NCI-H2171 (cell line): Measurements from ENCODE around the gene SYTL3.

ENCODE experiments used
- DNase-seq: peaks from one replicate; lab custom pipeline; 2025; lab: John Stamatoyannopoulos, UW

Gene SYTL3

DNA sequence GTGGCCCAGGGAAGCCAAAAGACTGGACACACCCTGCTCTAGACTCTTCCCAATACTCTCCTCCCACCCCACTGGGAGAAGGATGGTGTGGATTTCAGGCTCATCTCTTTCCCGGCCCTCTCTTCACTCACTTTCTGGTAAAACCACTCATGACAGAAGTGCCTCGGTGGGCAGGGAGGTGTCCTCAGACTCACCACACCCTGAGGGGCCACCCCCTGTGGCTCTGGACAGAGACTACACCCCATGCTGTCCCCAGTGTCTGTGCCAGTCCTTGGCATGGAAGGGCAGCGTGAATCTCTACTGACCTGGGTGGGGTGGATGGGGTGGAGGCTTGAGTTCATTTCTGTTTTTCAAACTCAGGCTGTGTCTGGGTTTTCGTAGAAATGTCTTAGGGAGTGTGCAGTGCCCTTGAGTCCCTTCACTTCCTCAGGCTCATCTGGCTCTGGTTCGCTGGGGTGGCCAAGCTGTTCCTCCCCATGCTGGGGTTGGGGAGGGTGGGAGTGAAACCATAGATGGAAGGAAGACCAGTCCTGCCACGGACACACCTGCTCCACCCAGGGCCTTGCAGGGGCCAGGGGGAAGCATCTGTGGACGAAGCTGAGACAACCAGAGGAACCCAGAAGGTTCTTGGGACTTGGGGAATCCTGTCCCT is 110.2 kb downstream of the SYTL3 start:
- DNase-seq: no peak

DNA sequence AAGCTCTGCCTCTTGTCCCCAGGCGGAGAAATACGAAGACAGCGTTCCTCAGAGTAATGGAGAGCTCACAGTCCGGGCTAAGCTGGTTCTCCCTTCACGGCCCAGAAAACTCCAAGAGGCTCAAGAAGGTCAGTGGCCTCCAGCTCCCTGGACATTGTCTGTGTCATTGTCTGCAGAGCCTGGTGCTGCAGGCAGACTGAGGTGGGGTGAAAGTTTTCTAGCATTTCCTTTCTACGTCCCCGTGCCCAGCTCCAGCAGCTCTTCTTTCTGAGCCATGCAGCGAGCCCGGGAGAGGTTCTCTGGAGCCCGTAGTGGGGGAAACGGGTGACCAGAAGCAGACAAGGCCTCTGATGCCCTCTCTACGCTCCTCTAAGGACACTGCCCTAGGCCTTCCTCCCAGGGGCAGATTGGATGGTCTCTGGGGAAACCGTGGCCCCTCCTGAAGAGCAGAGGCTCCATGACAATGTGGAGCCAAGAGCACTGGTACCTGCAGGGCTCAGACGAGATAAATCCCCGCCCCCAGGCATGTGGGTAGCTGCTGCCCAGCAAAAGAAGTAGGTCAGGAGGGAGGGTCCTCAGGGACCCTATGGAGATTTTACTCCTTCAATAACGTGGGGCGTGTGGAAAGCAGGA is 110.9 kb downstream of the SYTL3 start:
- no peak for DNase-seq

DNA sequence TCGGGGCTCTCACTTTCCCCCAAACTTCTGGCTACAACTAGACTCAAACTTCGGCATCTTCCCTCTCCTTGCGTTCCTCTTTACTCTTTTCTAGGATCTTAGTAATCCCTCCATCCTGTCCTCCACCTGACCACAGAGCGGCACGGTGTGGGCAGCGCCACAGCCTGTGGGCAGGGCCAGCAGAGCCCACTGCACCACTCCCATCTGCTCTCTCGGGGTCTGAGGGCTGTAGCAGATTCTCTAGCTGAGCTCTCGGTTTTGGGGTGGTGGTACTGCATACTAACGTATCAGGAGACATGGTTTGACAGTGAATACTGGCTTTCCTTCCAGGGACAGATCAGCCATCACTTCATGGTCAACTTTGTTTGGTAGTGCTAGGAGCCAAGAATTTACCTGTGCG is 111.9 kb downstream of the SYTL3 start:
- DNase-seq: no peak

DNA sequence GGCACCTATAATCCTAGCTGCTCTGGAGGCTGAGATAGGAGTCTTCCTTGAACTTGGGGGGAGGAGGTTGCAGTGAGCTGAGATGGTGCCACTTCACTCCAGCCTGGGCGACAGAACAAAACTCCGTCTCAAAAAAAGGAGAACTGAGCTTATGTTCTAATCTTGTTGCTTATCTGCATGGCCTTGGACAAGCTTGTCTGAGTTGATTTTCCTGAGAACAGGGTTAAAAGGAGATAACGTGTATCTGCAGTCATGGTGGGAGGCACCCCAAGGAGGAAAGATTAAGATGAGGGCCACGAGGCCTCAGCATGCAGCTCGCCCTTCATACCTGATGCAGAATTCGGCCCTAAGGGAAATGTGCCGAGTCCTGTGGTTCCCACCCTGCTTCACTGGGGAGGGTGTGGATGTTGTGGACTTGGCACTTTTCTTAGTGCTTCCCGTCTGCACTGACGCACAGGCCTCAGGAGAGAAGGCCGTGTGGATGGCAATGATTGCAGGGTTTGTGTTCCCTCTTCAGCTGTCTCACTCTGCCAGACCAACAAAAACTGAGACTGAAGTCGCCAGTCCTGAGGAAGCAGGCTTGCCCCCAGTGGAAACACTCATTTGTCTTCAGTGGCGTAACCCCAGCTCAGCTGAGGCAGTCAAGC is 113.1 kb downstream of the SYTL3 start:
- no peak for DNase-seq

DNA sequence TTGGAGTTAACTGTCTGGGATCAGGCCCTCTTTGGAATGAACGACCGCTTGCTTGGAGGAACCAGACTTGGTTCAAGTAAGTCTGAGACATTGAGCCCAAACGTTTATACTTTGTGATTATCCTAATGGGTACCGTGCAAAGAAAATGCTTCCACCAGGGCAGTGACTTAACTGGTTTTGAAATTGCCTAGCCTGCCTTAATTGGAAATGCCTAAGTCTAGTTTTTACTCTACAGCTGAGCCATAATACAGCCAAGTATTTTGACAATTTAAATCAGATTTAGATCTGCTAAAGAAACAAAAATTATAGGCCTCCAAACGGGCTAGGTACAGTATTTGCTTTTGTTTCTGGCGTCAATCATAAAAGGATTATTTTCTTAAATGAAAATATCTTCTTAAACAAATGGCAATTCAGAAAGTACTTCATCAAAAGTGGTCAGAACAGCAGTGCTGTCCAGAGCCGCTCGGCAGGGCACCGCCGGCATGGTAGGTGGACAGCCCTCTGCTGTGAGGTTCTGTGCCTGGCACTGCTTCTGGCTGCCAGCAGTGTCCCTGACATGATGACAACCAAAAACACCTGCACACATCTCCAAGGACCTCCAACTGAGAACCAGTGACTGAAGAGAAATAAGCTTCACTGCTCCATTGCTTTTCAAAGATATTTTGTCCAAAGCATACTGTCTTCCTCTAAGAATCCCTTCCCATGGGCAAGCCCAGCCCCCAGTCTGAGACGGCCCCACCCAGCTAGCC is 113.8 kb downstream of the SYTL3 start:
- no peak for DNase-seq

DNA sequence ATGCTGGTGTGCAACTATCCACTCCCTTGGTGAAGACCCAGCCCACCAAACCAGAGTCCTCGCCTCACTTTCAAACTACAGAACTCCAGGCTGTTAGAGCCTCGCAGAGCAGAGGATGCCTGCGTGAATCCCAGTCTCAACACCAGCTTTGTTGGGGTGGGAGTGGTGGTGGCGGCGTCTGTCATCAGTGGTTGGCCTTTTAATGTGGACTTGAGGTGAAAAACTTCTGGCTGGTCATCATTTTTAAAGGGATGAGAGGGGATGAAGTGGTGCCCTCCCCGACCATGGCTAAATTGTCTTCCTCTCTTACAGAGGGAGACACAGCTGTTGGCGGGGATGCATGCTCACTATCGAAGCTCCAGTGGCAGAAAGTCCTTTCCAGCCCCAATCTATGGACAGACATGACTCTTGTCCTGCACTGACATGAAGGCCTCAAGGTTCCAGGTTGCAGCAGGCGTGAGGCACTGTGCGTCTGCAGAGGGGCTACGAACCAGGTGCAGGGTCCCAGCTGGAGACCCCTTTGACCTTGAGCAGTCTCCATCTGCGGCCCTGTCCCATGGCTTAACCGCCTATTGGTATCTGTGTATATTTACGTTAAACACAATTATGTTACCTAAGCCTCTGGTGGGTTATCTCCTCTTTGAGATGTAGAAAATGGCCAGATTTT is 114.5 kb downstream of the SYTL3 start:
- DNase-seq: no peak

DNA sequence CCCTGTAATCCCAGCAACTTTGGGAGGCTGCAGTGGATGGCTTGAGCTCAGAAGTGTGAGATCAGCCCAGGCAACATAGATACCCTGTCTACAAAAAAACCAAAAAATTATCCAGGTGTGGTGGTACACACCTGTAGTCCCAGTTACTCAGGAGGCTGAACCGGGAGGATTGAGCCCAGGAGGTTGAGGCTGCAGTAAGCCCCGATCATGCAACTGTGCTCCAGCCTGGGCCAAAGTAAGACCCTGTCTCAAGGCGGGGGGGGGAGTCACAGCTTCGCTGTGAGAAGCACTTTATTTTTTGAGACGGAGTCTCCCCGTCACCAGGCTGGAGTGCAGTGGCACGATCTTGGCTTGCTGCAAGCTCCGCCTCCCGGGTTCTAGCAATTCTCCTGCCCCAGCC is 115.1 kb downstream of the SYTL3 start:
- DNase-seq: no peak

DNA sequence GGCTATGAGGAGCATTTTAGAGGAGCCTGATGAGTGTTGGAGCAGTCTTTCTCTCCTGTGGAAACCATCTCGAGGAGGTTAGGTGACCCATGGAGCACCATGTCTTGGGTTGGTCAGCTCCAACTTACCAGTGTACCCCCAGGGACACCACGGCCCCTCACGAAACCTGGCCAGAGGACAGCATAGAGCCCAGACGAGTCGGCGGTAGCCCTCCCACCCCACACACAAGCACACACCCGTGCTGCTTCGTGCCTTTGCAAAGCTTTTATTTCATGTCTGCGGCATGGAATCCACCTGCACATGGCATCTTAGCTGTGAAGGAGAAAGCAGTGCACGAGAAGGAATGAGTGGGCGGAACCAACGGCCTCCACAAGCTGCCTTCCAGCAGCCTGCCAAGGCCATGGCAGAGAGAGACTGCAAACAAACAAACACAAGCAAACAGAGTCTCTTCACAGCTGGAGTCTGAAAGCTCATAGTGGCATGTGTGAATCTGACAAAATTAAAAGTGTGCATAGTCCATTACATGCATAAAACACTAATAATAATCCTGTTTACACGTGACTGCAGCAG is 115.7 kb downstream of the SYTL3 start:
- peak; percentile 25 for DNase-seq

DNA sequence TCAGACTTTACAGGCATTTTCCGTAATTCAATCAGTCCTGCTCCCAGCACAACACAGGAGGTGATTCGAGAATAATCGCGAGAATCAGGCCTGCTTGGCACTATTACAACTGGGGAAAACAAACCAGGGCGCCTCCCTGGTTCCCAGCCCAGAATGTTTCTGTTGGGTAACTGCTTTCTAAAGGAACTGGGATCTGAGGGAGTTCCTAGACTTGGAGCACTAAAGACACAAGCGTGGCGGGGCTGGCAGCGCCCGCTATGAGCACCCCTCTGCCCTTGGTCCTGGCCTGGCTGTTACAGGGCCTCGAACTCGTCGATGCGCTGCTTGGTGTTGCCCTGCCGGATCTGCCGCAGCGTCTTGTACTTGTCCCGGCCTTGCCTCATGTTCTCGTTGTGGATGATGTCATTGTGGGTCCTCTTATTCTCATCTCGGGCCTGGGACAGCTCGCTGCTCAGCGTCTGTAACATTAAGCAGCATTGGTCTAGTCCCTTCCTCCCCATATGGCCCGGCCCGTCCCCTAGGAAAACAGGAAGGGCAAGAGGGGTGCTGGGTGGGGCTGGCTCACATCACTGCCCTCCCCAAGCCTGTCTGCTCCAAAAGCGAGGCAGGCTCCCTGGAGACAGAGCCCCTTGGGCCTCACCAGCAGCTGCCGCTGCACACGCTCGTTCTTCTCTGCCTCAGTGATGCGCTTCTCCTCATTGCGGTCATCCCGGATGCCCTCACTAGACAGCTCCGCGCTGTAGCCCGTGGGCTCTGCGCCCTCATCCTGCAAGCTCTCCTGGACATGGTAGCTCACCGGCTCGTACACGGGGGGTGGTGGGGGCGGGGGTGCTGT is 117.0 kb downstream of the SYTL3 start:
- DNase-seq: peak; percentile 39

DNA sequence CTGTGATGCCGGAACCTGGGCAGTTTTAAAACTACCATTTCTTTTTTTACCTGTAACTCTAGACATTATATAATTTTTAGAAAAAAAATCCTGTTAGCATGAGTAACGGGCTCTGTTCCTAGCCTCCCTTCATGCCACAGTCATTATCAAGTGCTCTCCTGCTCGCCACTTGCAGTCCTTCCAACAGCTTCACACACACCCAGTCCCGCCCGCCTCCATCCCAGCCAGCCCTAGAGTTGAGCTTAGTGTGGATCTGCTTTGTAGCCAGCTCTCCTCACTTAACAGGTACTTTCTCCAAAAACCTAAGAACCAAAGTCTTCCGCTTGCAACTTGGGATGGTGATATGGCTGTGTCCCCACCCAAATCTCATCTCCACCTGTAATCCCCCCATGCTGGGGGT is 117.9 kb downstream of the SYTL3 start:
- DNase-seq: no peak

DNA sequence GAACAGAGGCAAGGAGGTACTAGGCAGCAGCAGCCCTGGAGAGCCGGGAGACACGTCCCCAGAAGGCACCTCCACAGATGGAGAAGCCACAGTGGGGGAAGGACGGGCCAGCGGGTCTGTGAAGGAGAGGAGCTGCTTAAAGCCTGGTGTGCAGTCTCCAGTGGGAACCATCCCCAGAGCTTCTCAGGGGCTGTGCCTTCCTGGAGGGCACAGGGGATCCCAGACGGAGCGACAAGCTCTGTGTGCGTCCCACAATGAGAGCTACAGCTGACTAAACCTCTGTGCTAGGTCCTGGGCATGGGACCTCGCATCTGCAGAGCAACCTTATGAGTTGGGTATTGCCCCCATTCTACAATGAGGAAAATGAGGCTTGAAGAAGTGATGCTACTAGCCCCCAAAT is 118.6 kb downstream of the SYTL3 start:
- DNase-seq: no peak

DNA sequence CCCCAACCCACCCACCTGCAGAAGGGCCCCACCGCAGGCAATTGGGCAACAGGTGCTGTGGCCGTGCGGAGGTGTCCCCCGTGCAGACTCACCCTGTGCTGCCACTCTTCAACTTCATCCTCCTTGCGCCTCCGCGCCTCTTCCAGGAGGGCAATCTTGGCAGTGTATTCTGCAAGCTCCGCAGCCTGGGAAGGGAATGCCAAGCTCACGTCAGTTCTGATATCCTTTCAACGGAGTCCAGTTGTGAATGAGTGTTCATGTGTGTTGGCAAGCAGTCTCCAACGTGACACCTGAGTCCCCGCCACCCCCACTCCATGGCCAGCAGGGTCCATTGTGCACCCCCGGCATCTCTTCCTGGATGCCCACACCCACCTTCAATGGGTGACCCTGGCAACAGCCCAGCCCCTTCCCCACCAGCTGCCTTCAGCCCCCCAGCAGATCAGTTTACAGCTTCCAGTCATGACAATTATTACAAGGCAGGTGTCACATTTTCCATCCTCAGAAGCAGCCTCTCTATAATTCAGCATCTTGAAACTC is 119.4 kb downstream of the SYTL3 start:
- peak; percentile 77 for DNase-seq

DNA sequence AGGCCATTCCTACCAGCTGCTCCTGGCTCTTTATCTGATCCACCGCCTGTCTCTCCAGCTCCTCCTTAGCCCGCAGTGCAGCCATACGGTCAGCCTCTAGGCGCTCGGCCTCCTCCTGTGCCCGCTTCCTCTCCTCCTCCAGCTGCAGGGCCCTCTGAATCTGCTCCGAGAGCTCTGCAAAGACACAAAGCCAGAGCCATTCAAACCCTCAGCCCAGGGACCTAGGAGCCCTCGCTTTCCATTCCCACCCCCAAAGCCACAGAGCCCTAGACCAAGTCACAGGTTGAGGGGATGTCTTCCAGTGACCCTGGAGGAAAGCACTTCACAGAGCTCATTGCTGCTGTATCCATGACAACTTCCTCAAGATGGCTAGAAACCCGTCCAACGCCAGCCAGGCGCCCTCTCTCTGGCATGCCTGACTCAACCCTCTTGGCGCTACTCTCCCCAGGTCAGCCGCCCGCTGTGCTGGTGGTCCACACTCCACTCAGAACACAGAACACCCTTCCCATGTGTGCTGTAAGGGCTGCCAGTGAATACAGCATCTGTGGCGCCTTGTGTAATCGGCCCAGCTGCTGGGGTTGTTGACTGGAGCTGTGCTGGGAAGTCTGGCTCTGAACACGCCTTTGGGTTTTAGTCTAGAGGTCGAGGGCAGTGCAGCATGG is 120.0 kb downstream of the SYTL3 start:
- peak; percentile 87 for DNase-seq

DNA sequence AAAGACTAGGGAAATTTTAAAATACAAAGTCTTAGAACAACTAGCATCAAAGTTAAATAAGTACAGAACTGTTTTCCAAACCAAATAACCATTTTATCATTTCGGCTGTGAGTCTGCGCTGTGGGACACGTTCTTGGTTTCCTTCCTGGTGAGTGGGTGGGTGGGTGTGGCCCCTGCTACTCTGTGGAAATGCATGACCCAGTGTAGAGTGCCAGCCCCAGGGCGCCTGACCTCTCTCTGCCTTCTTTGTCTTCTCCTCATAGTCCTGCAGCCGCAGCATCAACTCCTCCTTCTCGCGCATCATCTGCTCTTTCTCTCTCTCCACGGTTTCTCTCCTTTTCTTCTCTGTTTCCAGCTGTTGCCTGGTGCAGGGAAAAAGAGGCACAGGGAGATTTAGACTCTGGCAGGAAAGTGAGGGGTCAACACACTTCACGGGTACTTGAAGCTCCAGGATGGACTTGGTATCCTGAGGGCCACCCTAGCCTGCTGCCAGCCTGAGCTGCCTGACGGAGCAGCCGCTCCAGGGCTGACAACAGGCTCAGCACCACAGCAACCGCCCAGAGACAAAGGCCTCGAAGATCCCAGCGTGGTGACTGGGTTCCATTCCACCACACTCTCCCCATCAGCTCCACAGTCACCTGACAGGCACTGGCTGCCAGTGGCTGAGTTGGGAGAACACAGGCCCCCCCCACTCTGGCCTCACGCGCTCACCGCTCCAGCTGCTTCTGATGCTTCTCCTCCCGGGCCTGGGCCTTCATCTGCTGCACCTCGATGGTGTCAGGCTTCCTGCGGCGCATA is 120.9 kb downstream of the SYTL3 start:
- DNase-seq: no peak

DNA sequence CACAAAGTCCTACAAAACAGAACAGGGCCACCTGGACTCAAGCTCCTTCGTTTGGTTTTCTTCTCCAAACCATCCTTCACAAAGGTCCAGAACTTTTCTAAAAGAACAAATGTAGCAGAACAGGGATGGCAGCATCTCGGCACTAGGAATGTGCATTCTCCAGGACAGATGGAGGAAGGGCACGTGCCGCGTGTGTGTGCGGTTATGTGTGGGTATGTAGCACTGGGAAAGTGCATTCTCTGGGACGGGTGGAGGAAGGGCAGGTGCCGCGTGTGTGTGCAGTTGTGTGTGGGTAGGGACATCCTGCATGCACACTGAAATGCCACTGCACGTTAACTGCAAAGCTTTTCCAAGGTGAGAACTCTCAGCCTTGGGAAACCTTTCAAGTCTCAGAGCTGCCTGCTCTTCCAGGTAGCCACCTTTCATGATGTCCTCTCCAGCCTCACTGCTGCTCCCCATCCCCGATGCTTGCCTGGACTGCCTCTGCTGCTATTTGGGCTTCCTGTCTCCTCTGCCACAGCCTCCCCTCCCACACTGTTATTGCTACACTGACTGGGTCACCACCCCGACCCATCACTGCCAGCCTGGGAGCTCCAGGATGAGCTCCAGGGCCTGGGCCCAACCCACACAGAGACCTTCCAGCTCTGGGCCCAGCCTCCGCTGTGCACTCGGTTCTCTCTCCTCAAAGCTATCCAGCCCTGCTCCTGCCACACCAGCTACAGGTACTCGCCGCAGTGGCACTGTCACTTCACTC is 121.7 kb downstream of the SYTL3 start:
- DNase-seq: no peak

DNA sequence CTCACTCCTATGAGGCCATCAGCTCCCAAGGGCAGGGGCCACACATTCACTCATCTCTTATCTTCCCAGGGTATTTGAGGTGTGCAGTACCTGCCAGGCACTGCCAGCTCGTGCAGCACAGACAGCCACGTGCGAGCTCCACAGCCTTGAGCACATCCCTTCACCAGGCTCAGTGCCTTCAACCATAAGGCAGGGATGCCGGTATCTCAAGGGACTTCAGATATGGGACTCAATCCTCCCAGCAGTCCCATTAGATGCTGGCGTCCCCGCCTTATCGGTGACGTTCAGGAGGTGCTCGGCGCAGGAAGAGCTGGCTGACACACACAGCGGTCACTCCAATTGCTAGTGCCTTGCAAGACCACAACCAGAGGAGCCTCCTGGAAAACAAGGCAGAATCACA is 122.3 kb downstream of the SYTL3 start:
- no peak for DNase-seq

DNA sequence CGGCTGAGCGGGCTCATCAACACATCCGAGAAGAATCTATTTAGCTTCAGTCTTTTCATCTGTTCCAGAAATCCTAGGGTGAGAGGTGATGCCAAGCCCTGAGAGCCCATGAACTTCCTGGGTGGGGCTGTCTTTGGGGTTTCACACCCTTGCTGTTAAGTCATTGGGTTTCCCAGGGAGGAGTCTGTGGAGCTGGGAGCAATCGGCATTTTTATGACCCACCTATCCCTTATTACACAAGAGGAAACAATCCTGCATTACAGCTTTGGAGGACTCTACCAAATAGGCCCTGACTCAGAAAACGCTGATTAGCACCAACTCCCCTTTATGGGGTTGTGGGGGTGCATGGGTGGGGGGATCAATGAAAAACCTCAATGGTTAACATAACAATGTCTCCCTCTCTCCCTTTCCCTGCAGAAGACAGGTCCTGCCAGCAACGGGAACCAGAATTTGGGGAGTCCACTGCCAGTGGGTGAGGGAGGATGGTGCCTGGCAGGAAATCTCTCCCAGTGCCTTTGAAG is 123.1 kb downstream of the SYTL3 start:
- no peak for DNase-seq
